Skeletal muscle tissue (tissue), 4 donors: ENCODE measurements around the gene TRIOBP. TPM values are rescaled to one million over a fixed set of nuclear protein-coding genes. Genes with fewer than 3 reads are reported as not detected.
"Not testable (repeated sequence)": the region's sequence is repeated elsewhere in the genome, so short reads cannot be mapped to it uniquely, and the experiment has no call there.

Experiments used
- H3K27ac ChIP-seq: one replicate; pipeline ENCODE4 v1.7.0; 2013; ENCODE audit warnings: mild to moderate bottlenecking, low read depth, low read length, inconsistent platforms
- H3K27me3 ChIP-seq, 3 donors: one replicate each; pipeline ENCODE4 v1.7.0; 2013; ENCODE audit warnings: low read length in 3 of 3; ENCODE audit not compliant: control insufficient read depth in 3 of 3, insufficient read depth in 3 of 3
- H3K36me3 ChIP-seq, 3 donors: one replicate each; pipeline ENCODE4 v1.7.0; 2013; ENCODE audit warnings: low read length in 3 of 3; ENCODE audit not compliant: control insufficient read depth in 3 of 3, insufficient read depth in 3 of 3
- H3K4me1 ChIP-seq, 3 donors: one replicate each; pipeline ENCODE4 v1.7.0; 2013; ENCODE audit warnings: low read length in 3 of 3, mild to moderate bottlenecking in 3 of 3; ENCODE audit not compliant: control insufficient read depth in 3 of 3, insufficient read depth in 3 of 3
- H3K4me3 ChIP-seq, 3 donors: one replicate each; pipeline ENCODE4 v1.7.0; 2013; ENCODE audit warnings: low read length in 3 of 3
- H3K9ac ChIP-seq, 3 donors: one replicate each; pipeline ENCODE4 v1.7.0; 2013; ENCODE audit warnings: low read length in 3 of 3, mild to moderate bottlenecking in 3 of 3, moderate library complexity in 2 of 3, low read depth in 1 of 3
- H3K9me3 ChIP-seq, 3 donors: one replicate each; pipeline ENCODE4 v1.7.0; 2013; ENCODE audit warnings: low read length in 3 of 3; ENCODE audit not compliant: control insufficient read depth in 3 of 3
- total RNA-seq: library from RNA; depleted of rRNA; stranded (reverse); fragments of >200 nt; gene quantifications from one replicate; pipeline ENCODE4 v1.2.3, GENCODE V29; 2014
- donor health status: Osteomylitis.

The TRIOBP gene, protein sequence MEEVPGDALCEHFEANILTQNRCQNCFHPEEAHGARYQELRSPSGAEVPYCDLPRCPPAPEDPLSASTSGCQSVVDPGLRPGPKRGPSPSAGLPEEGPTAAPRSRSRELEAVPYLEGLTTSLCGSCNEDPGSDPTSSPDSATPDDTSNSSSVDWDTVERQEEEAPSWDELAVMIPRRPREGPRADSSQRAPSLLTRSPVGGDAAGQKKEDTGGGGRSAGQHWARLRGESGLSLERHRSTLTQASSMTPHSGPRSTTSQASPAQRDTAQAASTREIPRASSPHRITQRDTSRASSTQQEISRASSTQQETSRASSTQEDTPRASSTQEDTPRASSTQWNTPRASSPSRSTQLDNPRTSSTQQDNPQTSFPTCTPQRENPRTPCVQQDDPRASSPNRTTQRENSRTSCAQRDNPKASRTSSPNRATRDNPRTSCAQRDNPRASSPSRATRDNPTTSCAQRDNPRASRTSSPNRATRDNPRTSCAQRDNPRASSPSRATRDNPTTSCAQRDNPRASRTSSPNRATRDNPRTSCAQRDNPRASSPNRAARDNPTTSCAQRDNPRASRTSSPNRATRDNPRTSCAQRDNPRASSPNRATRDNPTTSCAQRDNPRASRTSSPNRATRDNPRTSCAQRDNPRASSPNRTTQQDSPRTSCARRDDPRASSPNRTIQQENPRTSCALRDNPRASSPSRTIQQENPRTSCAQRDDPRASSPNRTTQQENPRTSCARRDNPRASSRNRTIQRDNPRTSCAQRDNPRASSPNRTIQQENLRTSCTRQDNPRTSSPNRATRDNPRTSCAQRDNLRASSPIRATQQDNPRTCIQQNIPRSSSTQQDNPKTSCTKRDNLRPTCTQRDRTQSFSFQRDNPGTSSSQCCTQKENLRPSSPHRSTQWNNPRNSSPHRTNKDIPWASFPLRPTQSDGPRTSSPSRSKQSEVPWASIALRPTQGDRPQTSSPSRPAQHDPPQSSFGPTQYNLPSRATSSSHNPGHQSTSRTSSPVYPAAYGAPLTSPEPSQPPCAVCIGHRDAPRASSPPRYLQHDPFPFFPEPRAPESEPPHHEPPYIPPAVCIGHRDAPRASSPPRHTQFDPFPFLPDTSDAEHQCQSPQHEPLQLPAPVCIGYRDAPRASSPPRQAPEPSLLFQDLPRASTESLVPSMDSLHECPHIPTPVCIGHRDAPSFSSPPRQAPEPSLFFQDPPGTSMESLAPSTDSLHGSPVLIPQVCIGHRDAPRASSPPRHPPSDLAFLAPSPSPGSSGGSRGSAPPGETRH (N-terminal part only)
- total RNA-seq = 26.6 TPM

GRCh38 chr22:37696657-37697537, at the start of gene TRIOBP:
TSS of gene TRIOBP (plus strand) at chr22:37697048. CDS start at chr22:37701366, 4,318 bp downstream.
- Histone ChIP-seq H3K4me3 (peak within 1 kb of the TSS; percentile 43 to 61 (median 56)), H3K9ac (peak within 1 kb of the TSS in 2 of 3 donors; percentile 23 to 68), H3K4me1 (peaks cover 10 to 13% (median 12%) of the 10 kb centered on the region in 3 donors), H3K27ac (no peak within 1 kb of the TSS), H3K9me3 (no peaks in the 10 kb centered on the region), H3K36me3 (peaks cover 13 to 17% (median 14%) of the 10 kb centered on the region in 3 donors), H3K27me3 (no peaks in the 10 kb centered on the region)

- no peak overlapping the region for H3K27ac ChIP-seq
- no peaks in the 10 kb centered on the region for H3K36me3 ChIP-seq
- H3K9ac ChIP-seq = no peak overlapping the region
- H3K4me3 ChIP-seq = no peak overlapping the region
- peaks cover 0 to 9% (median 8%) of the 10 kb centered on the region in 3 donors for H3K4me1 ChIP-seq
- no peaks in the 10 kb centered on the region for H3K9me3 ChIP-seq
- no peaks in the 10 kb centered on the region for H3K27me3 ChIP-seq
Measured at GRCh38 chr22:37647317-37647716, 49.5 kb upstream of the TRIOBP start.

- no peak overlapping the region for H3K9ac ChIP-seq
- no peaks in the 10 kb centered on the region for H3K9me3 ChIP-seq
- H3K36me3 ChIP-seq = no peaks in the 10 kb centered on the region
- no peaks in the 10 kb centered on the region for H3K27me3 ChIP-seq
- peaks cover 0 to 9% (median 8%) of the 10 kb centered on the region in 3 donors for H3K4me1 ChIP-seq
- H3K4me3 ChIP-seq = no peak overlapping the region
- no peak overlapping the region for H3K27ac ChIP-seq
Measured at GRCh38 chr22:37647928-37648327, 48.9 kb upstream of the TRIOBP start.

- no peak overlapping the region for H3K9ac ChIP-seq
- no peak overlapping the region for H3K4me3 ChIP-seq
- H3K27ac ChIP-seq = no peak overlapping the region
- H3K36me3 ChIP-seq = peaks cover 0 to 3% (median 0%) of the 10 kb centered on the region in 3 donors
- H3K27me3 ChIP-seq = no peaks in the 10 kb centered on the region
- H3K4me1 ChIP-seq = no peaks in the 10 kb centered on the region
- no peaks in the 10 kb centered on the region for H3K9me3 ChIP-seq
Measured at GRCh38 chr22:37650463-37651136, 46.2 kb upstream of the TRIOBP start.

- H3K4me3 ChIP-seq = no peak overlapping the region
- H3K27ac ChIP-seq = no peak overlapping the region
- H3K27me3 ChIP-seq = no peaks in the 10 kb centered on the region
- no peak overlapping the region for H3K9ac ChIP-seq
- H3K9me3 ChIP-seq = no peaks in the 10 kb centered on the region
- peaks cover 0 to 3% (median 0%) of the 10 kb centered on the region in 3 donors for H3K36me3 ChIP-seq
- H3K4me1 ChIP-seq = peaks cover 13 to 14% (median 14%) of the 10 kb centered on the region in 3 donors
Measured at GRCh38 chr22:37654563-37655251, 42.1 kb upstream of the TRIOBP start.

DNA sequence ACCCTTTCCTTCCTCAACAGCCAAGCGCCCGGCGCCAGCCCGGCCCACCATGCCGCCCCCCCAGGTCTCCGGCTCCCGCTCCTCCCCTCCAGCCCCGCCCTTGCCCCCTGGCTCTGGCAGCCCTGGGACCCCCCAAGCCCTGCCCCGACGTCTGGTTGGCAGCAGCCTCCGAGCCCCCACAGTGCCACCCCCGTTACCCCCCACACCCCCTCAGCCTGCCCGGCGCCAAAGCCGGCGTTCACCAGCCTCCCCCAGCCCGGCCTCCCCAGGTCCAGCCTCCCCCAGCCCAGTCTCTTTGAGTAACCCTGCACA, 41.6 kb upstream of the TRIOBP start:
- Histone ChIP-seq H3K27me3 (no peaks in the 10 kb centered on the region), H3K27ac (no peak overlapping the region), H3K9ac (no peak overlapping the region), H3K36me3 (peaks cover 0 to 3% (median 0%) of the 10 kb centered on the region in 3 donors), H3K4me1 (peaks cover 18 to 19% (median 19%) of the 10 kb centered on the region in 3 donors), H3K9me3 (no peaks in the 10 kb centered on the region), H3K4me3 (no peak overlapping the region)

GRCh38 chr22:37656583-37656982, 40.3 kb upstream of the TRIOBP start:
- H3K4me1 ChIP-seq = peaks cover 32 to 33% (median 33%) of the 10 kb centered on the region in 3 donors
- H3K9me3 ChIP-seq, H3K27me3 ChIP-seq, H3K27ac ChIP-seq, H3K36me3 ChIP-seq, H3K4me3 ChIP-seq: not testable (repeated sequence)
- peak overlapping the region in 1 of 3 donors; percentile 16 for H3K9ac ChIP-seq

- Histone ChIP-seq H3K4me1 (peaks cover 38 to 40% (median 39%) of the 10 kb centered on the region in 3 donors), H3K27me3 (no peaks in the 10 kb centered on the region), H3K27ac (peak overlapping the region; percentile 68), H3K9me3 (no peaks in the 10 kb centered on the region), H3K4me3 (peak overlapping the region; percentile 70 to 92 (median 84)), H3K9ac (peak overlapping the region; percentile 51 to 90 (median 80)), H3K36me3 (peaks cover 0 to 3% (median 0%) of the 10 kb centered on the region in 3 donors)
Measured at GRCh38 chr22:37657590-37658132, 39.2 kb upstream of the TRIOBP start.
